SK-N-MC (cell line): ENCODE results near the gene FER.
"Not testable (repeated sequence)": the region's sequence is repeated elsewhere in the genome, so short reads cannot be mapped to it uniquely, and the experiment has no call there.

Experiments
- EZH2 ChIP-seq: fragments of 200-600 bp; sonication (generic); IDR thresholded peaks from one replicate; pipeline ENCODE4 v1.6.1; 2017; ENCODE audit warnings: antibody characterized with exemption
- FOXP2 ChIP-seq: optimal IDR thresholded peaks from 2 replicates; pipeline ENCODE3; 2011; ENCODE audit warnings: mild to moderate bottlenecking, moderate library complexity; ENCODE audit not compliant: insufficient read depth; ENCODE audit errors: extremely low read length, control extremely low read depth
- POLR2AphosphoS5 ChIP-seq: IDR thresholded peaks from 2 replicates; pipeline ENCODE4 v1.6.1; 2012; ENCODE audit warnings: mild to moderate bottlenecking, low read depth, low read length, borderline replicate concordance

GRCh38 chr5:108992396-108993085 is 244.8 kb downstream of the FER start:
- TF ChIP-seq POLR2AphosphoS5, EZH2, FOXP2: not testable (repeated sequence)
